Stimulated activated CD4-positive, alpha-beta T cell treated with anti-CD3 and anti-CD28 coated beads, Interleukin-12 subunit alpha, Interleukin-12 subunit beta, amount 100 ng/mL, for 24 hours (primary cell): Measurements from ENCODE around the gene MAPK8IP3.

Source experiments
- DNase-seq, 2 experiments: peaks; one replicate each; pipeline ENCODE4 v3.0.0-alpha.2; 2020; ENCODE audit warnings: low read depth in 2 of 2

MAPK8IP3 gene

DNA sequence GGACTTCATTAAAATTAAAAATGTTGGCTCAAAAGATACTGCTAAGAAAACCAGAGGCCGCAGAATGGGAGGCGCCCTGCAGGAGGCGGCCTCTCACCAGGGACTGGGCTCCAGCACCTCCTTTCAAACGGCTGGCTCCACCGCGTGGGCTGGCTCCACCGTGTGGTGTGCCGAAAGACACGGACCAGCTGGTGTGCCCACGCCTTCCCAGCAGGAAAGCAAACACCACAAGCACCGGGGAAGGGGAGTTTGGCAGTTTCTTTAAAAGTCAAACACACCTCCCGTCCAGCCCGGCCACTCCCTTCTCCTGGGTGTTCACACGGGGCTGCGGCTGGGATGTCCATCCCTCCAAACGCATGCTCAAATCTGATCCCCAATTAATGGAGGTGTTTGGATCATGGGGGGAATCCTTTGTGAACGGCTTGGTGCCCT is 106.8 kb downstream of the MAPK8IP3 start:
- peak; percentile 8 to 47 for DNase-seq

DNA sequence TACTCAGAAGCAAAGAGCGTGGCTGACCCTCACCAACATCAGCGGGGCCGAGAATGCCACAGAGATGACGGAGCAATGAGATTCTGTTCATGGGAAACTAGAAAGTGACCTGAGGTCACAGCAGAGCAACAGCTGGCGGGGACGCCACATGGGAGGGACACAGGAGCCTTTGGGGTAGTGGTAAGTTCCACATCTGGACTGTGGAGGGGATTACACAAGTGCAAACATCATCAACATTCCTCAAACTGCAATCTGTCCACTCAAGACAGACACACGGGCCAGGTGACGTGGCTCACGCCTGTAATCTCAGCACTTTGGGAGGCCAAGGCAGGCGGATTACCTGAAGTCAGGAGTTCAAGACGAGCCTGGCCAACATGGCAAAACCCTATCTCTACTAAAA is 109.5 kb downstream of the MAPK8IP3 start:
- DNase-seq = no peak

DNA sequence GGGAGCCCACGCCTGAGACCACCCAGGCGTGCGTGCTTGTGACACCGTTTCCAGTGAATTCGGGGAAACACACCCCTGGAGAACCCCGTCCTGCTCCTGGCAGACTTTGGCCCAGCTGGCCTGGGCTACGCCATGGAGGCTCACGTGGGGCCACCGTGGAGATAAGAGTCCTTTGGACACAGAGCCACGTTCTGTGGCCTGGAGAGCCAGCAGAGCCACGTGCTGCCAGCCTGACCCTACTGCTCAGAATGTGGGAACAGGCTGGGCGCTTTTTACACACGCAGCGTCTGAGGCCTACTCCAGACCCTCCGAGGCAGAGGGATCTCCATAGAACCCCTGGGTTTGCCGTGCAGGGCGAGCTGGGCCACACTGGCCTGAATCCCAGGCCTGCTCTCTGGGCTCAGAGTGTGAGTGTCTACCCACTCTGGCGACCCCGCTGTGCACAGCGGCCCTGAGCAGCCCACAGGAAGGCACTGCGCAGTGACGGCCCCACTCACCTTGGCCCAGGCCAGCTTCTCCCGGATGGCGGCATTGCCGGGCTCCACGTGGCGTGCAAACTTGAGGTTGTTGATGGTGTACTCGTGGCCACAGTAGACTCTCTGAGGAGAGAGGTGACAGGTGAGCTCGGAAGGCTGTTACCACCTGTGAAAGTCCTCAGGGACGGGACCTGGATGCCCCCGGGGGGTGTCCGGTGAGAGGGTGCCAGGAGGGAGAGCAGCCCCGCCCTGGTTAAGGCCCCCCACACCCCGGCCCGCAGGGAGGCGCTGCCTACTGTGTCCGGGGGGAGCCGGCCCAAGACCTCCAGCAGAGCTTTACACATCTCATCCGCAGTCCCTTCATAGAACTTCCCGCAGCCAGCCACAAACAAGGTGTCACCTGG is 110.6 kb downstream of the MAPK8IP3 start:
- no peak for DNase-seq

DNA sequence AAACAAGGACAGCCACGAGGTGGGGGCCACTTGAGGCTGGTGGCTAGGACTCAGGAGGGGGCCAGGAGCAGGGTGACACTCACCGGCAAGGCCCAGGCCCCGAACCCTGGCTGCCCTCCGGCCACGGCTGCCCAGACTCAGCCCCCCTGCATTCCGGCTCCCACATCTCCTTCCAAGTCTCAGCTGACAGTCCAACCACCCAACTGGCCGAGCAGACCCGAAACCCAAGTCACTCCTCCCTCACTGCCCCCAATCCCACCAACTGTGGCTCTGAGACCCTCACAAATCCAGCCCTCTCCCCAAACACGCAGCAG is 111.2 kb downstream of the MAPK8IP3 start:
- no peak for DNase-seq

DNA sequence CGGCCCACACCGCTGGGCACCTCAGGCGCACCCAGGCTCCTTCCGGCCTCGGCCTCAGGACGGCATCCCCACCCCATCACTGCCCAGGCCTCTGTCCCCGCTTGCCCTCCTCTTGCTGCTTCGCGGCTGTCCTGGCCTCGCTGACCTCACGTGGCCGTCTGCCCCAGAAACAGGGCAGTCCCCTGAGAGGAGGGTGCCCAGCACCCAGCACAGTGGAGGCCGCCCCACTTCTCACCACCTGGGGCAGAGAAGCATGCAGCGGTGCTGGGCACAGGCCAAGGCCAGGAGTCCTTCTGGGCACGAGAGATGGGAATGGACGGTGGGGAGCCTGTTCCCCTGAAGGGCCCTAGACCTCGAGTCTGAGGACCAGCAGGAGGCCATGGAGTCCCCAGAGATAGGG is 111.7 kb downstream of the MAPK8IP3 start:
- DNase-seq = no peak

DNA sequence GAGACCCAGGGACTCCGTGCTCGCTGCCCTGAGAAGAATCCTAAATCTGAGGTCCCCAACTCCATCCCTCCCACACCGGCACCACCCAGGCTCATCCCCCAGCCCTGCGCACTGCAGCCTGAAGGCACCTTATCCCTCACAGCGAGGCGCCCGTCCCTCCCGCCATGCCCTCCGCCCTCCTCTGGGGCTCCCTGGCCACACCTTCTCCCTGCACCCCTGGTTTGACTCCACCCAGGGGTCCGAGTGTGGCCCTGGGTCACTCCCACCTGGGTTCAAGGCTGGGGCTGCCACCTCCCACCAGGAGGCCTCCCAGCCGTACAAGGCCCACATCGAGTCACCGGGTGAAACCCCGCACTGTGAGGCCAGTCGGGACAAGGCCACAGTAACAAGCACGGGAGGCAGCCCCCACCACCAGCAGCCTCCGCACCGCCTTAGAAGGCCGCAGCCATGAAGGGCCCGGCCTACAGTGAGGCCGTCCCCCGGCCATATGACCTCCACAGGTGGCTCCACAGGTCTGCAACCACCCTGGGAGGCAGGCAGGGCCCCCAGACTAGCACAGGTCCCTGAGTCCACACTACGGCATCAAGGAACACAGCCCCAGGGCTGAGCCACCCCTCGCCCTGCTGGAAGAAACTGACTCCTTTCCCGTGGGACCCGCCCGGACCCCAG is 112.3 kb downstream of the MAPK8IP3 start:
- no peak for DNase-seq

DNA sequence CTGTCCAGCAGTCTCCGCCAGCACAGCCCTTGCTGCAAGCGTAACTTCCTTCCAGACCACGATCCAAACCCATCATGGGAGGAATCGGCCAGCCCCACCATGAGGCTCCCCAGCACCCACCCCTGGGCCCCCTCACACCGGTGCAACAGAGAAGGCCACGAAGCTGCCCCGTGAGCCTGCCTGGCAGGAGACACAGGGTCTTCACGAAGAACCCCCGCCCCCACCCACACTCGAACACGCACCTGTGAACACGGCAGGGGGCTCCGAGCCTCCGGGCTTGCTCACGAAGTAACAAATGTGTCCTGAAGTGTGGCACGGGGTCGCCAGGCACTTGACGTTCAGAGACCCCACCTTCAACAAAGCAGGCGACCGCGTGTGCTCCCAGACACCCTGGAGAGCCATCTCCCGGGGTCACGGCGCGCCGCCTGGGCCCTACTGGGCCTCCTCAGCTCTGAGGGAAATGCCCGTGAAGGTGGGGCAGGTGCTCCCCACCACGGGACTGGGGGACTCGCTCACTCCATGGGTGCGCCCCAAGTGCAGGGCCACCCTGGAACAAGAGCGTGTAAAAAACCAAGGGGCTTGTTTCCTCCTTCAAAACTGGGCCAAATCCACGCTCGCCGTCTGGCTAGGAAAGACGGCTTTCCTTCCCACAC is 113.0 kb downstream of the MAPK8IP3 start:
- no peak for DNase-seq

DNA sequence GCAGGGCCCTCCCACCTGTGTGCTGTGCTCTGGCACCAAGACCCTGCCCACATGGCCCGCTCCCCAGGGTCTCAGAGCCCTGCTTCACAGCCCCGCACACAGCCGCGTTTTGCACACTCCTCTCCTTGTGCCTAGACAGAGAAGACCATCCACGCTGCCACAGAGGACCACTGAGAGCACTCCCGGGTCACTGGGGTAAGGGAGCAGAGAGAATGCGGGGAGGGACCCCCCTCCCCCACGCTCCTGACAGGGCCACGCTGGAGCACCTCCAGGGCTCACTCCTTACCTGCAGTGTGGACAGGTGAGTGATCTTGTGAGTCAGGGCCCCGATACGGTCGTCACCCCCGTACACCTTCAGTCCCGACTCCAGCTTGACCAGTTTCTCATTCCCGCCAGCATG is 113.6 kb downstream of the MAPK8IP3 start:
- DNase-seq = no peak
